Stimulated activated CD8-positive, alpha-beta memory T cell treated with anti-CD3 and anti-CD28 coated beads, Interleukin-12 subunit alpha, Interleukin-12 subunit beta, amount 100 ng/mL, for 1 hour (primary cell): ENCODE measurements around the gene DENND1A.
"Not testable (repeated sequence)": the region's sequence is repeated elsewhere in the genome, so short reads cannot be mapped to it uniquely, and the experiment has no call there.

Source experiments
- DNase-seq: peaks from one replicate; pipeline ENCODE4 v3.0.0-alpha.2; 2020; ENCODE audit warnings: low read depth

DENND1A gene

GRCh38 chr9:123922431-123922830, 7.5 kb downstream of the DENND1A start:
- no peak for DNase-seq

- no peak for DNase-seq
Measured at GRCh38 chr9:123914517-123915196, 15.3 kb downstream of the DENND1A start.

- DNase-seq, result no peak
Measured at GRCh38 chr9:123912167-123912897, 17.6 kb downstream of the DENND1A start.

GRCh38 chr9:123911024-123911423, 18.9 kb downstream of the DENND1A start:
- no peak for DNase-seq

- DNase-seq, result not testable (repeated sequence)
Measured at GRCh38 chr9:123909192-123909591, 20.7 kb downstream of the DENND1A start.

GRCh38 chr9:123903550-123903949, 26.4 kb downstream of the DENND1A start:
- DNase-seq, result not testable (repeated sequence)

- DNase-seq, result no peak
Measured at GRCh38 chr9:123894822-123895221, 35.1 kb downstream of the DENND1A start.

GRCh38 chr9:123893831-123894460, 36.0 kb downstream of the DENND1A start:
- no peak for DNase-seq

- no peak for DNase-seq
Measured at GRCh38 chr9:123893115-123893514, 36.8 kb downstream of the DENND1A start.

- no peak for DNase-seq
Measured at GRCh38 chr9:123887837-123888236, 42.1 kb downstream of the DENND1A start.

- DNase-seq, result not testable (repeated sequence)
Measured at GRCh38 chr9:123885834-123886233, 44.1 kb downstream of the DENND1A start.

- no peak for DNase-seq
Measured at GRCh38 chr9:123883634-123884033, 46.3 kb downstream of the DENND1A start.

GRCh38 chr9:123881604-123882003, 48.3 kb downstream of the DENND1A start:
- no peak for DNase-seq

GRCh38 chr9:123880420-123880819, 49.5 kb downstream of the DENND1A start:
- no peak for DNase-seq

GRCh38 chr9:123876750-123877149, 53.2 kb downstream of the DENND1A start:
- no peak for DNase-seq

GRCh38 chr9:123872710-123873109, 57.2 kb downstream of the DENND1A start:
- DNase-seq, result no peak

- no peak for DNase-seq
Measured at GRCh38 chr9:123871781-123872180, 58.1 kb downstream of the DENND1A start.

- no peak for DNase-seq
Measured at GRCh38 chr9:123868002-123868401, 61.9 kb downstream of the DENND1A start.

- no peak for DNase-seq
Measured at GRCh38 chr9:123867034-123867433, 62.9 kb downstream of the DENND1A start.

- no peak for DNase-seq
Measured at GRCh38 chr9:123866497-123866896, 63.4 kb downstream of the DENND1A start.

GRCh38 chr9:123865226-123866000, 64.5 kb downstream of the DENND1A start:
- DNase-seq, result no peak

GRCh38 chr9:123864251-123864650, 65.7 kb downstream of the DENND1A start:
- no peak for DNase-seq
